Fibroblast of skin of scalp (primary cell): ENCODE results near the gene HES2.
"Not testable (repeated sequence)": the region's sequence is repeated elsewhere in the genome, so short reads cannot be mapped to it uniquely, and the experiment has no call there.

Source experiments
- DNase-seq: peaks from one replicate; pipeline ENCODE4 v3.0.0-alpha.2; 2013

Gene HES2

GRCh38 chr1:6417961-6418667 is 1.6 kb downstream of the HES2 start:
- no peak for DNase-seq

DNA sequence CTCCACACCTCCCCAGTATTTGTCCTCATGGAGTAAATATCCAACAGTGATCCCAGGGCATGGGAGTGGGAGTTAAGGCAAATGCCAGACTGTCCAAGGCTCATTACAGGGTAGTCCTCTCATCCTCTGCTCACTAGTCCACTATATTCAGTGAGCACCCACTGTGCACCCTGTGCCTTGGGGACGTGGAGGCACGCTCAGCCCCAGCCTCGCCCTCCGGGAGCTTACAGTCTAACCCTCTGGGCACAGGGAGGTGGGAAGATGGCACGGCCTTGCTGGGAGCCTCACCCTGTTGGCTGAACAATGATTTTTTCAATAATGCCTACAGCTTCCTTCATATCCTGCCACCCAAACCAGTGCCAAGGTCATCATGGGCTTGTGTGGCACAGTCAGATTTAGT is 2.8 kb downstream of the HES2 start:
- DNase-seq, result no peak

DNA sequence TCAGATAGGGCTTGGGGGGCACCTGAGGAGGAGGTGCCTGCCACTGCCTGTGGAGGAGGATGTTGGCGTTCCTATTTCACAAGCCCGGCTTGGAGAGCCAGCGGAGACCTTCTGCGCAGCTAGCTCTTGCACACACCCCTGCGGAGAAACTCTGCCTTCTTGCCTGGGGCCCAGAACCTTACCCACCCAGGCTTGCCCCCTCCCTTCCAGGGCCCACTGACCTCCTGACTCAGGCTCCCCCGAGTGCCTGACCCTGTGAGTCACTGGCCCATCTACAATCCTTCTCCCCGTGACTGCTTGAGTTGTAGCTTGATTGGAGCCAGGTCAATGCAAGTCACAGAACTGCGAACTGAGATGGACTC is 3.4 kb downstream of the HES2 start:
- no peak for DNase-seq

DNA sequence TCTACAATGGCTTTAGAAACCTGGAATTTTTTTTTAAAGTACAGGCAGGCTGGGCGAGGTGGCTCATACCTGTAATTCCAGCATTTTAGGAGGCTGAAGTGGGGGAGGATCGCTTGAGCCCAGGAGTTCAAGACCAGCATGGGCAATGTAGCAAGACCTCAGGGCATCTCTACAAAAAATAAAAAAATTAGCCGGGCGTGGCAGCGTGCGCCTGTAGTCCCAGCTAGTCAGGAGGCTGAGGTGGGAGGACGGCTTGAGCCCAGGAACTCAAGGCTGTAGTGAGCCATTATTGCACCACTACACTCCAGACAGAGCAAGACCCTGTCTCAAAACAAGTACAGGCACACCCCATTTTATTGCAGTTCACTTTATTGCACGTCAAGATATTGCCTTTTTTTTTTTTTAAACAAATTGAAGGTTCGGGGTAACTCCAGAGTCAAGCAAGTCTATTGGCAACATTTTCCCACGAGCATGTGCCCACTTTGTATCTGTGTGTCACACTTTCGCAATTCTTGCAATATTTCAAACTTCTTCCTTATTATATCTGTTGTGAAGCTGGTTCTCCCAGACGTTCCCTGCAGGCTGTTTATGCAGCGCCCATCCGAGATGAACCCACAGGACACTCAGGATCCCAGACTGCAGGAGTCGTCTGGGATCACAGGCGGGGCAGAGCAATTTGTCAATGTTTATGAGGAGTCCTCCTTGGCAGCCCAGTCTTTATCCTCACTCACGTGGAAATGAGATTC is 4.7 kb downstream of the HES2 start:
- DNase-seq, result no peak

GRCh38 chr1:6414443-6414844 is 5.3 kb downstream of the HES2 start:
- peak; percentile 42 for DNase-seq

GRCh38 chr1:6412896-6413295 is 6.8 kb downstream of the HES2 start:
- DNase-seq, result no peak

GRCh38 chr1:6410248-6410893 is 9.3 kb downstream of the HES2 start:
- DNase-seq, result no peak

DNA sequence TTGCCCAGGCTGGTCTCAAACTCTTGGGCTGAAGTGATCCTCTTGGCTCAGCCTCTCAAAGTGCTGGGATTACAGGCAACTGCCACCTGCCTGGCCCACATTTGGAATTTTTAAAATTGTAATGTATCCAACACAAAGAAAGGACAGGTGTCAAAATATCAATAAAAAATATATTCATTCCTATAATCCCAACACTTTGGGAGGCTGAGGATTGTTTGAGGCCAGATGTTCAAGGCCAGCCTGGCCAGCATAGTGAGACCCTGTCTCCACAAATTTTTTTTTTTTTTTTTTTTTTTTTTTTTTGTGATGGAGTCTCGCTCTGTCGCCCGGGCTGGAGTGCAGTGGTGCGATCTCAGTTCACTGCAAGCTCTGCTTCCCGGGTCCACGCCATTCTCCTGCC is 10.0 kb downstream of the HES2 start:
- DNase-seq, result no peak

- no peak for DNase-seq
Measured at GRCh38 chr1:6409053-6409452, 10.7 kb downstream of the HES2 start.

GRCh38 chr1:6408023-6408422 is 11.7 kb downstream of the HES2 start:
- DNase-seq, result no peak

DNA sequence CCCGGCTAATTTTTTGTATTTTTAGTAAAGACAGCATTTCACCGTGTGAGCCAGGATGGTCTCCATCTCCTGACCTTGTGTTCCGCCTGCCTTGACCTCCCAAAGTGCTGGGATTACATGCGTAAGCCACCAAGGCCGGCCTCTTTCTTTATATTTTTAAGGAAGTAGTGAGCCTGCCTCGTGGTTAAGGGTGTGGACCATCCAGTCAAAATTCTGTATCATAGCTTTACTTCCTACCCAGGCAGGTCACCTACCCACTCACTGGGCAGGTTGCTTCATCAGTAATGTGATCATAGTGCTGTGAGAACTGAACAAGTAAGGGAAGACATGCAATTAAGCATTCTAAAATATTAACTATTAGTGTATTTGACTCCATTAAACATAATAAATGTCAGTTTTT is 18.0 kb downstream of the HES2 start:
- DNase-seq, result no peak

DNA sequence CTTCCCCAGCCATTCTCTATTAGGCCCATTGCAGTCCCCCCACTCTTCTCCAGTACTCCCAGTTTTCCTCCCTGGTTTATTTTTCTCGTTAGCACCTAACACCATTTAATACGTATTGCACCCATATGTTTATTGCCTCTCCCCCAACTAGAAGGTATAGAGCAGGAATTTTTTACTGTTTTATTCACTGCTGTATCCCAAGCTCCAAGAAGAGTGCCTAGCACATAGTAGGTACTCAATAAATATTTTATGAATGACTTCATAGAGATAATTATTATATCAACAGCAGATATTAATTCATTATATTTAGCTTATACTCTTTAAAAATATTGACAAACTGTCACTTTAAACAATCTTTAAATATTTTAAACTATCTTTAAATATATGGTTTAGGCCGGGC is 20.4 kb downstream of the HES2 start:
- DNase-seq, result no peak

DNA sequence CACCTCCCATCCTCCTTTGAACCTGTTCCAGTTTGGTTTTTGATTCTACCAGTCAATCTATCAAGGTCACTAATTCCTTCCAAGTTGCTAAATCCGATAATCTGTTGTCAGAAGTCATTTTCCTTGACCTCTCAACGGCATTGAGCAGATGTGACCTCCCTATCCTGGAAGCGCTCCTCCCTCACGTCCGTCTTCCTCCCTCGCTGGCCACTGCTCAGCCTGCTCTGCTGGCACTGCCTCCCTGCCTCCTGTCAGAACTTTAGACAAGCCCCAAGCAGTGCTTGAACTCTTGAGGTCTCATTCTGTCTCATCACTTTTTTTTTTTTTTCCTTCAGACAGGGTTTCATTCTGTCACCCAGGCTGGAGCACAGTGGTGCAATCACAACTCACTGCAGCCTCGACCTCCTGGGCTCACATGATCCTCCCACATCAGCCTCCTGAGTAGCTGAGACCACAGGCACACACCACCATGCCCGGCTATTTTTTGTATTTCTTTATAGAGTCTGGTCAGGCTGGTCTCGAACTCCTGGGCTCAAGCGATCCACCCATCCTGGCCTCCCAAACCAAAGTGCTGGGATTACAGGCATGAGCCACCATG is 21.8 kb downstream of the HES2 start:
- no peak for DNase-seq

- no peak for DNase-seq
Measured at GRCh38 chr1:6396998-6397397, 22.7 kb downstream of the HES2 start.

GRCh38 chr1:6395781-6396244 is 23.9 kb downstream of the HES2 start:
- DNase-seq, result not testable (repeated sequence)

GRCh38 chr1:6395130-6395529 is 24.6 kb downstream of the HES2 start:
- not testable (repeated sequence) for DNase-seq

GRCh38 chr1:6393400-6394187 is 26.1 kb downstream of the HES2 start, which contains the start of gene ACOT7:
Gene ACOT7, minus strand, starts transcription at chr1:6393767. Its CDS starts 368 bp downstream, at chr1:6393399.
- peak; percentile 87 for DNase-seq

GRCh38 chr1:6392809-6393399 is 26.8 kb downstream of the HES2 start:
- DNase-seq, result no peak

GRCh38 chr1:6391951-6392808 is 27.5 kb downstream of the HES2 start:
- DNase-seq, result no peak

- no peak for DNase-seq
Measured at GRCh38 chr1:6389971-6390370, 29.7 kb downstream of the HES2 start.

DNA sequence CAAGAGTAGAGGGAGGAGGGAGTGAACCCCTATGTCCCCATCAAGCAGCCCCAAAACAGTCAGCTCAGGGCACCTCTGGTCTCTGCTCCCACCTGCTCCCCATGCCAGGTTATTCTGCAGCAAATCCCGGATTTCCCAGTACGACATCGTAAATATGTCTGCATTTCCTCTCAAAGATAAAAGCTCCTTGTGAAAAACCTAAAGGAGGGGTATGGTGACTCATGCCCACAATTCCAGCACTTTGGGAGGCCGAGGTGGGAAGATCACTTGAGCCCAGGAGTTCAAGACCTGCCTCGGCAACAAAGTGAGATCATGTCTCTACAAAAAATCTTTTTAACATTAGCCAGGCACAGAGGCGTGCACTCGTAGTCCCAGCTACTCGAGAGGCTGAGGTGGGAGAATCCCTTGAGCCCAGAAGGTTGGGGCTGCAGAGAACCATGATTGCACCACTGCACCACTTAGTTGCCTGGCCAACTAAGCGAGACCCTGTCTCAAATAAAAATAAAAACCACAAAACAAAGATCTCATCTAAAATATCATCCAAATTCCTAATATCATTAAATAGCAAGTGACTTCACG is 33.3 kb downstream of the HES2 start:
- peak; percentile 22 for DNase-seq
